Activated CD4-positive, alpha-beta T cell treated with anti-CD3 and anti-CD28 coated beads for 1 hour (primary cell): ENCODE data around the gene CLASP2.

Experiments
- DNase-seq: peaks from one replicate; pipeline ENCODE4 v3.0.0-alpha.2; 2020

Gene CLASP2

GRCh38 chr3:33636125-33636850, 81.8 kb downstream of the CLASP2 start:
- DNase-seq = no peak

GRCh38 chr3:33634262-33634661, 83.8 kb downstream of the CLASP2 start:
- no peak for DNase-seq

- DNase-seq = no peak
Measured at GRCh38 chr3:33629219-33629618, 88.8 kb downstream of the CLASP2 start.

- no peak for DNase-seq
Measured at GRCh38 chr3:33624756-33625155, 93.3 kb downstream of the CLASP2 start.

- no peak for DNase-seq
Measured at GRCh38 chr3:33613041-33613440, 105.0 kb downstream of the CLASP2 start.

- no peak for DNase-seq
Measured at GRCh38 chr3:33612607-33613006, 105.4 kb downstream of the CLASP2 start.

- DNase-seq = no peak
Measured at GRCh38 chr3:33602829-33603228, 115.2 kb downstream of the CLASP2 start.

GRCh38 chr3:33597257-33597689, 120.8 kb downstream of the CLASP2 start:
- DNase-seq = no peak

- no peak for DNase-seq
Measured at GRCh38 chr3:33592999-33593398, 125.1 kb downstream of the CLASP2 start.

- no peak for DNase-seq
Measured at GRCh38 chr3:33590541-33590940, 127.5 kb downstream of the CLASP2 start.

GRCh38 chr3:33586402-33586801, 131.7 kb downstream of the CLASP2 start:
- no peak for DNase-seq

- DNase-seq = no peak
Measured at GRCh38 chr3:33582234-33582633, 135.8 kb downstream of the CLASP2 start.

GRCh38 chr3:33581666-33582065, 136.4 kb downstream of the CLASP2 start:
- no peak for DNase-seq

GRCh38 chr3:33579840-33580239, 138.2 kb downstream of the CLASP2 start:
- no peak for DNase-seq

GRCh38 chr3:33579178-33579510, 138.9 kb downstream of the CLASP2 start:
- DNase-seq = no peak

- DNase-seq = no peak
Measured at GRCh38 chr3:33578325-33579177, 139.5 kb downstream of the CLASP2 start.

GRCh38 chr3:33577588-33577987, 140.5 kb downstream of the CLASP2 start:
- no peak for DNase-seq

GRCh38 chr3:33577173-33577572, 140.9 kb downstream of the CLASP2 start:
- DNase-seq = no peak

GRCh38 chr3:33575311-33575710, 142.7 kb downstream of the CLASP2 start:
- DNase-seq = no peak

GRCh38 chr3:33557829-33558228, 160.2 kb downstream of the CLASP2 start:
- DNase-seq = no peak

- no peak for DNase-seq
Measured at GRCh38 chr3:33557279-33557678, 160.8 kb downstream of the CLASP2 start.

- no peak for DNase-seq
Measured at GRCh38 chr3:33547101-33547500, 171.0 kb downstream of the CLASP2 start.

- no peak for DNase-seq
Measured at GRCh38 chr3:33544126-33544525, 173.9 kb downstream of the CLASP2 start.

- DNase-seq = no peak
Measured at GRCh38 chr3:33543601-33544000, 174.5 kb downstream of the CLASP2 start.
